ENCODE results near the gene TCF3.

DNA sequence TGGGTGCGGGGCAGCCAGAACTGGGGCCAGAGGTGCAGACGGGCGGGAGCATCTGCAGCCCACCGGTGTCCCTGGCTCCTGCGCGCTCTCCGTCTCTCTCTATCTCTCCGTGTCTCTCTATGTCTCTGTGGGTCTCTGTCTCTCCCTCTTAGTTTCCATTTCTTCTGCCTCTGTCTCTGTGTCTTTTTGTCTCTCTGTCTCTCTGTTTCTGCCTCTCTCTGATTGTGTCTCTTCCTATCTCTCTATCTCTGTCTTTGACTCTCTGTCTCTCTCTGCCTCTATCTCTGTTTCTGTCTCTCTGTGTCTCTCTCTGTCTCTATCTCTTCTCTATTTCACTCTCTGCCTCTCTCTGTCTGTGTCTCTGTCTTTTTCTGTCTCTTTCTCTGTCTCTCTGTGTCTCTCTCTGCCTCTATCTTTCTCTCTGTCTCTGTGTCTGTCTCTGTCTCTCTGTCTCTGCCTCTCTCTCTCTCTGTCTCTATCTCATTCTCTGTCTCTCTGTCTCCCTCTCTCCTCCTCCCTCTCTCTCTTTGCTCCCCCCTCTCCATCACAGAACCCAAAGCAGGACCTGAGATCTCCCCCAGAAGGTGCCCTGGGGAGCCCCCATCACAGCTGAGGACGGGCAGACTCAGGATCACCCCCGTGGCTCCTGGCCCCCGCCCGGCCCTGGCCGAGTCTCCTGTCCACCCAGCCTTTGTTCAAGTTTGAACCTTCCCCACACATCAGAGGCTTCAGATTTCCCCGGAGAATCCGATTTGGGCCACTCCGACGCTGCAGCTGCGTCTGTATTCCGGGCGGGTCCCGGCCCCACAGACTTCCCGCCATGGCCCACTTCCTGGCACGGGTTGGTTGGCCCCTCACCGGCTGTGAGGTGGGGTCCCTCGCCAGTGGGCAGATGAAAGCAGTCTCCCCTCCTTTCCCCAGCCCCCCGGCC lies 48.6 kb upstream of the TCF3 start:
- TF ChIP-seq, protein P1, sequence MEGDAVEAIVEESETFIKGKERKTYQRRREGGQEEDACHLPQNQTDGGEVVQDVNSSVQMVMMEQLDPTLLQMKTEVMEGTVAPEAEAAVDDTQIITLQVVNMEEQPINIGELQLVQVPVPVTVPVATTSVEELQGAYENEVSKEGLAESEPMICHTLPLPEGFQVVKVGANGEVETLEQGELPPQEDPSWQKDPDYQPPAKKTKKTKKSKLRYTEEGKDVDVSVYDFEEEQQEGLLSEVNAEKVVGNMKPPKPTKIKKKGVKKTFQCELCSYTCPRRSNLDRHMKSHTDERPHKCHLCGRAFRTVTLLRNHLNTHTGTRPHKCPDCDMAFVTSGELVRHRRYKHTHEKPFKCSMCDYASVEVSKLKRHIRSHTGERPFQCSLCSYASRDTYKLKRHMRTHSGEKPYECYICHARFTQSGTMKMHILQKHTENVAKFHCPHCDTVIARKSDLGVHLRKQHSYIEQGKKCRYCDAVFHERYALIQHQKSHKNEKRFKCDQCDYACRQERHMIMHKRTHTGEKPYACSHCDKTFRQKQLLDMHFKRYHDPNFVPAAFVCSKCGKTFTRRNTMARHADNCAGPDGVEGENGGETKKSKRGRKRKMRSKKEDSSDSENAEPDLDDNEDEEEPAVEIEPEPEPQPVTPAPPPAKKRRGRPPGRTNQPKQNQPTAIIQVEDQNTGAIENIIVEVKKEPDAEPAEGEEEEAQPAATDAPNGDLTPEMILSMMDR (IDR thresholded peaks at IDR 0.05) = no peak
- no peak for TF ChIP-seq ZFX (IDR thresholded peaks at IDR 0.05; ENCODE audit: borderline replicate concordance)

Measured in 22Rv1 (cell line).